ENCODE results near the gene OTULIN. TPM values are rescaled to one million over a fixed set of nuclear protein-coding genes. Genes with fewer than 3 reads are reported as not detected.

OTULIN gene
- total RNA-seq, 2 experiments from 2014 or later, result 69.6 to 71.7 TPM

DNA sequence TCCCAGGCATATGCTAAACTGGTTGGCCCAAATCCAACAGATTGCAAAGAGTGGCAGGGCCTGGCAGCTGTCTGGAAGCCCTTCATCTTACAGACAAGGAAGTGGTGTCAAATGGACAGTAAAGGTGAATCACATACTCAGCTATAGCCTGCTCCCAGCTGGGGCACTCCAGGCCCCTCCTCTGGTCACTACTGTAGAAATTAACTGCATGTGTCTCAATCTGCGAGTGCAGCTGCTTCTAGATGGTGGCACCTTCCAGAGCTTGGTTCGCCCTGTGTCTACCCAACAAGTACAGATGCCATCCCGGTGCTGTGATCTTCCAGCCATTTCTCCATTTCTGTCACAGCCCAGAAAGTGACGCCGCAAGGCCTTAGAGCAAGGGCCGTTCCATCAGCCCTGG lies 50.2 kb downstream of the OTULIN start:
- Mint-ChIP-seq H3K36me3 (ENCODE audit: low read depth) (peaks cover 76% of the 10 kb centered on the region), H3K4me3 (no peak overlapping the region), H3K27me3 (no peaks in the 10 kb centered on the region), H3K4me1 (peaks cover 13% of the 10 kb centered on the region), H3K27ac (peak overlapping the region; percentile 44), H3K9me3 (no peaks in the 10 kb centered on the region)
- no peak for DNase-seq
- ChIA-PET POLR2A (interaction anchor here (1.0 kb wide), 1 partner anchor 45 kb away, joined by 3 read pairs; no protein-coding TSS in a partner anchor), CTCF (no interaction called here)

DNA sequence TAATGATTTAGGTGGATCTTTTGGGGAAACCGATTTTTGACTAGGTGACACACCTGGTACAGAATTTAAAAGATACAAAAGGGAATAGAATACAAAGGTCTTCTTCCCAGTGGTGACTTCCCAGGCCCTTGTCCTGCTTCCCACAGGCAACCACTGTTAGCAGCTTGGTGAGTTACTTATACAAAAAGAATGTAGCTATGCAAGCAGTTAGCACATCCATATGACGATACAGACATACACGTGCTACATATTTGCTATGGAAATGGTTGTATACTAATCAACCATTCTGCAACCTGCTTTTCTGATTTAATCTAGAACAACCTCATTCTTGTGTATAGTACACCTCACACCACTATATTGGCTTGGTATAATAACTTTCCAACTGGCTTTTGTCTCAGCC lies 51.0 kb downstream of the OTULIN start:
- POLR2A ChIA-PET, result no interaction called here
- no peak for DNase-seq

GRCh38 chr5:14716755-14717752 lies 52.5 kb downstream of the OTULIN start:
- CTCF ChIA-PET, result interaction anchor here (0.9 kb wide), 1 partner anchor 10 kb away, joined by 3 read pairs; no protein-coding TSS in a partner anchor
- peak overlapping the region; percentile 61 for H3K27ac Mint-ChIP-seq
- H3K4me1 Mint-ChIP-seq, result peaks cover 15% of the 10 kb centered on the region
- no peak for DNase-seq
- peaks cover 58% of the 10 kb centered on the region for H3K36me3 Mint-ChIP-seq (ENCODE audit: low read depth)
- H3K4me3 Mint-ChIP-seq, result no peak overlapping the region
- POLR2A ChIA-PET, result interaction anchor here (2.1 kb wide), 1 partner anchor 10 kb away, joined by 9 read pairs; no protein-coding TSS in a partner anchor
- no peaks in the 10 kb centered on the region for H3K9me3 Mint-ChIP-seq
- H3K27me3 Mint-ChIP-seq, result no peaks in the 10 kb centered on the region

More for the DNA sequence above, 51.0 kb downstream of the OTULIN start:
- Mint-ChIP-seq H3K4me1 (peaks cover 16% of the 10 kb centered on the region), H3K9me3 (no peaks in the 10 kb centered on the region), H3K27ac (no peak overlapping the region), H3K4me3 (no peak overlapping the region), H3K27me3 (no peaks in the 10 kb centered on the region), H3K36me3 (ENCODE audit: low read depth) (peaks cover 71% of the 10 kb centered on the region)
- CTCF ChIA-PET, result no interaction called here

- Mint-ChIP-seq H3K4me1 (peaks cover 15% of the 10 kb centered on the region), H3K9me3 (no peaks in the 10 kb centered on the region), H3K27ac (no peak overlapping the region), H3K4me3 (no peak overlapping the region), H3K36me3 (ENCODE audit: low read depth) (peaks cover 57% of the 10 kb centered on the region), H3K27me3 (no peaks in the 10 kb centered on the region)
- CTCF ChIA-PET, result interaction anchor here (1.4 kb wide), 1 partner anchor 288 kb away, joined by 3 read pairs; no protein-coding TSS in a partner anchor
- POLR2A ChIA-PET, result interaction anchor here (2.1 kb wide), 1 partner anchor 11 kb away, joined by 9 read pairs; no protein-coding TSS in a partner anchor
- DNase-seq, result no peak
Measured at GRCh38 chr5:14718778-14719177, 54.3 kb downstream of the OTULIN start.

- Mint-ChIP-seq H3K27ac (no peak overlapping the region), H3K36me3 (ENCODE audit: low read depth) (peaks cover 60% of the 10 kb centered on the region), H3K4me3 (no peak overlapping the region), H3K9me3 (no peaks in the 10 kb centered on the region), H3K27me3 (no peaks in the 10 kb centered on the region), H3K4me1 (peaks cover 11% of the 10 kb centered on the region)
- ChIA-PET POLR2A (interaction anchor here (1.5 kb wide), 1 partner anchor 13 kb away, joined by 7 read pairs; no protein-coding TSS in a partner anchor), CTCF (interaction anchor here (1.2 to 2.4 kb wide), 3 partner anchors 12 to 283 kb away, joined by 3 to 17 read pairs (median 6); no protein-coding TSS in a partner anchor)
- DNase-seq, result no peak
Measured at GRCh38 chr5:14720236-14720923, 55.9 kb downstream of the OTULIN start.

DNA sequence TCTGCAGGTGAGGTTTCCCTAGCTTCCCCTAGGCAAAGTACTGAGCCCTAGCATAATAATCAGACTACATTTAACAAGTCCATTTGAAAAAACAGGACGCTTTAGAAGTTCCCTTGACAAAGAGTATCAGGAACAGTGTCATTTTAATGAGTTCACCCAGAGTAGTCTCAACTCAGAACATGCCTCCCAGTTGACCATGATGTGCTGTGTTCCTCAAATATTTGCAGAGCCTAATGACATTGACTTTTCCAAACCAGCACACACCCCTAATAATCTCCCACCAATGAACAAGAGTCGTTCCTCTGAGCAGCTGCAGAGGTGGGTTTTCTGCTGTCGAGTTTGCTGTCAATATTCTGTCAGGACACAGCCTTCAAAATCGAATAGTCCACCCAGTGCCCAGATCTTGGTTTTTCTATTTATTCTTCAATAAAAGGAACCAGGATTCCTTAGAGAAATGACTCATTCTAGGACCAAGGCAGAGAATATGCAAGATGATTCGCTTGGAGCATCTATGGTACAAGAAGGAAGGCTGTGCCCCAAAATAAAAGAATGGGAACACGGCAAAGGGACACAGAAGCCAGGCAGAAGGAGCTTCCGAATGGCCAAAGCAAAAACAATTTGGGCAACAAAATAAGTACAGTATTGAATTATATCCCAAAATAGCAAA lies 57.6 kb downstream of the OTULIN start:
- H3K4me3 Mint-ChIP-seq, result no peak overlapping the region
- H3K27me3 Mint-ChIP-seq, result no peaks in the 10 kb centered on the region
- H3K27ac Mint-ChIP-seq, result no peak overlapping the region
- H3K36me3 Mint-ChIP-seq (ENCODE audit: low read depth), result peaks cover 55% of the 10 kb centered on the region
- H3K4me1 Mint-ChIP-seq, result peaks cover 14% of the 10 kb centered on the region
- H3K9me3 Mint-ChIP-seq, result no peaks in the 10 kb centered on the region
- POLR2A ChIA-PET, result no interaction called here
- DNase-seq, result no peak
- CTCF ChIA-PET, result interaction anchor here (0.7 kb wide), 1 partner anchor 14 kb away, joined by 3 read pairs; no protein-coding TSS in a partner anchor

DNA sequence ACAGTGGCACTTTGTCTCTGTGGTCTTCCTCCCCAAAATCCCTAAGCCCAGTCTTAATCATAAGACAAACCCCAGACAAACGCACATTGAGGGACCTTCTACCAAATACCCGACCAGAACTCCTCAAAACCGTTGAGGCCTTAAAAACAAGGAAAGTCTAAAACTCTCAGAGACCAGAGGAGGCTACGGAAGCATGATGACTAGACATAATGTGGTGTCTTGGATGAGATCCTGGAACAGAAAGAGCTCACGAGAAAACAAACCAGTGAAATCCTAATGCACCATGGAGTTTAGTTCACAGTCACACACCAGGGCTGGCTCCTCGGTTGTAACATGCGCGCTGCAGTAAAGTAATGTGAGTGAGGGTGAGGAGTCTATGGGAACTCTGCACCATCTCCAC lies 58.4 kb downstream of the OTULIN start:
- Mint-ChIP-seq H3K27ac (no peak overlapping the region), H3K4me3 (no peak overlapping the region), H3K27me3 (no peaks in the 10 kb centered on the region), H3K36me3 (ENCODE audit: low read depth) (peaks cover 51% of the 10 kb centered on the region), H3K9me3 (no peaks in the 10 kb centered on the region), H3K4me1 (peaks cover 17% of the 10 kb centered on the region)
- ChIA-PET POLR2A (no interaction called here), CTCF (no interaction called here)
- no peak for DNase-seq

DNA sequence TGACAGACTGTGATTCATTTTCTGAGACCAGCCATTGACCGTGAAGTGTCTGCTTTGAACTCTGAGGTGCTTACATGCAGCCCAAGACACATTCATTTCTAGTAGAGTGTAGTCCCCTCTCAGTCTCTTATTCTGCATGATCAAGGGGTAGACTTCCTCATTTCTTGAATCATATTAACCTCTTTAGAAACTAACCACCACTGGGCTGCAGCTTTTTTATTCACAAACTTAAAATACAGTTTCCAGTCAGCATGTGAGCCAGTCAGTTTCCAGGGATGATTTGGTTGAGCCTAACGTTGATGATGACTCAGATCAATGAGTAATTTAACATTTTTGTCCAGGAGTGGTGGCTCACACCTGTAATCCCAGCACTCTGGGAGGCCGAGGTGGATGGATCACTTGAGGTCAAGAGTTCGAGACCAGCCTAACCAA lies 59.2 kb downstream of the OTULIN start:
- Mint-ChIP-seq H3K4me3 (no peak overlapping the region), H3K4me1 (peaks cover 16% of the 10 kb centered on the region), H3K27me3 (no peaks in the 10 kb centered on the region), H3K36me3 (ENCODE audit: low read depth) (peaks cover 43% of the 10 kb centered on the region), H3K9me3 (no peaks in the 10 kb centered on the region), H3K27ac (peak overlapping the region; percentile 10)
- CTCF ChIA-PET, result interaction anchor here (1.0 to 9.8 kb wide), 3 partner anchors 143 to 291 kb away, joined by 4 to 111 read pairs (median 5); no protein-coding TSS in a partner anchor
- POLR2A ChIA-PET, result no interaction called here
- no peak for DNase-seq

DNA sequence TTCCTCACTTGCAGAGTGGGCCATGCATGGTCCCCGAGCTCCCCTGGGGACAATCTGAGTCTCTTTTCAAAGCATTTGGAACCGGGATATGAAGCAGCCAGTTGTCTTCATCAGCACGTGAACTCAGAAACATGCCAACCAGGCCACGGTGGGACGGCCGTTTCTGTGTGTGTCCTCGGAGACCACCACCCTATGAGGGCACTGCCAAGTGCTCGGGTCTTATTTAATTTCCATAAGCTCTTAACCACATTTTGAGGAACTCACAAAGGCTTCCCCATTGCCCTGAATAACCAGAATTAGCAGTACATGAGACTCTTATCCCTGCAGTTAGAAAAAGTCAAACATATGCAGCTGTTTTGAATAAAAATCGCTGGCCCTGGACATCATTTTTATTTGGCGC lies 60.1 kb downstream of the OTULIN start:
- no peak for DNase-seq
- Mint-ChIP-seq H3K27ac (no peak overlapping the region), H3K4me1 (peaks cover 15% of the 10 kb centered on the region), H3K27me3 (no peaks in the 10 kb centered on the region), H3K9me3 (no peaks in the 10 kb centered on the region), H3K36me3 (ENCODE audit: low read depth) (peaks cover 41% of the 10 kb centered on the region), H3K4me3 (no peak overlapping the region)
- ChIA-PET POLR2A (no interaction called here), CTCF (interaction anchor here (0.6 to 9.8 kb wide), 7 partner anchors 29 to 290 kb away, joined by 3 to 111 read pairs (median 4); no protein-coding TSS in a partner anchor)

DNA sequence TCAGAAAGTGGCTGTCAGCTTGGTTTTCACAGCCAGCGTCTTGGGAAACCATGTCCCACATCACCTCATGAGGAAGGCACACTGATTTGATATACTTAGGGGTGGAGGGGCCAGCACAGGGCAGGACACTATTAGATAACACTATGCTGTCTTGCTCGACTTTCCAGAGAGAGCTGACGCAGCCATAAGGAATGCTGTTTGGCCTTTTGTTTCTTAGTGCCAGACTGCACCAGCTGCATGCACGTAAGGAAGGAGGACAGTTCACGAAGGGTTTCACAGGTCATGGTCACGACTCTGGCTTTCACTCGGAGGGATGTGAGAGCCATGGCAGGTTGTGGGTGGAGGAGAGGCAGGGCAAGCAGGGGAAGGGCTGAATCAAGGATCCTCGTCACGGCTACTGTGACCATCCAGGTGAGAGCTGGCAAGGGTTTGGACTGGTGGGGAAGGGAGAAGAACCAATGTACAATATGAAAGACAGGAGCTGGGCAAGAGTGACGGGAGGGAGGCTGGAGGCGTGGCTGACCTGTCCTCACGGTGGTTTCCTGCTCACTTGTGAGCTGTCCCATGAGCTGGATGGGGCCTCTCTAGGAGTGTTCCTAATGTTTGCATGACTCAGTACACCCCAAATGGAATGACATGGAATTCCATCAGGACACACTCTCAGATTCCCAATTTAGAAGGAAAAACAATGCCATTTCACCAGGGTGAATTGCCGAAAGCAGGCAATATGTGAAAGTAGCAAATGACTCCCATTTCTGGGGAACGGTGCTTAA lies 61.7 kb downstream of the OTULIN start:
- no peaks in the 10 kb centered on the region for H3K9me3 Mint-ChIP-seq
- ChIA-PET POLR2A (interaction anchor here (1.1 kb wide), 1 partner anchor 277 kb away, joined by 3 read pairs; no protein-coding TSS in a partner anchor), CTCF (interaction anchor here (0.9 to 9.8 kb wide), 20 partner anchors 17 to 292 kb away, joined by 3 to 111 read pairs (median 8); partner anchors contain the start of gene ANKH)
- DNase-seq, result no peak
- peaks cover 38% of the 10 kb centered on the region for H3K36me3 Mint-ChIP-seq (ENCODE audit: low read depth)
- no peaks in the 10 kb centered on the region for H3K27me3 Mint-ChIP-seq
- H3K4me1 Mint-ChIP-seq, result peaks cover 5% of the 10 kb centered on the region
- H3K27ac Mint-ChIP-seq, result no peak overlapping the region
- no peak overlapping the region for H3K4me3 Mint-ChIP-seq

DNA sequence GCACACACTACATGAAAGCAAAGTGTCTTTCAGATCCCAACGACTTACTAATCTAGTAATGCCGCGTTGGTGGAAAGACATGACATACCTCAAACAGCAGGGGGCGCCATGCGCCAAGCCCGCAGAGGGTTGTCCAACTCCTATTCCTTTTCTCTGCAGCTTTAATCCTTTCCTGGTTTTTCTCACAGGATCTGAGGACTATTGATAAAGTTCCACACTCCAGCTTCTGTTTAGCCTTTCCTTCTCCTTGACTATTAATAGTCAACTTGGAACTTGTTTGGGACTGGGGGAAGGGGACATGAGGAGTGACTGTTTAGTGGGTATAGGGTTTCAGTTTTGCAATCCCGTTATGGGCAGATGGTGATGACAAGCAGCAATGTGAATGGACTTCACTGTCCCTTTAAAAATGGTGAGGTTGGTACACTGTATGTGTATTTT lies 62.9 kb downstream of the OTULIN start:
- CTCF ChIA-PET, result interaction anchor here (0.7 to 9.8 kb wide), 35 partner anchors 10 to 291 kb away, joined by 3 to 111 read pairs (median 4); partner anchors contain the start of gene ANKH
- no peak overlapping the region for H3K27ac Mint-ChIP-seq

More for the DNA sequence above, 62.9 kb downstream of the OTULIN start:
- Mint-ChIP-seq H3K4me3 (no peak overlapping the region), H3K9me3 (no peaks in the 10 kb centered on the region), H3K27me3 (no peaks in the 10 kb centered on the region), H3K4me1 (peaks cover 5% of the 10 kb centered on the region), H3K36me3 (ENCODE audit: low read depth) (peaks cover 34% of the 10 kb centered on the region)
- POLR2A ChIA-PET, result interaction anchor here (1.4 kb wide), 1 partner anchor 276 kb away, joined by 4 read pairs; no protein-coding TSS in a partner anchor
- DNase-seq, result peak; percentile 76

All from activated CD4-positive, alpha-beta memory T cell treated with anti-CD3 and anti-CD28 coated beads, Interleukin-2, amount 10 ng/mL, durations not matched to agents 7 days and 5 days (primary cell).